GM23338 (cell line): Measurements from ENCODE around the gene CPSF4.

Experiments used
- CTCF ChIP-seq, 2 experiments: fragments of 200-600 bp in 1 of 2; sonication (generic) in 1 of 2; conservative IDR thresholded peaks; 2 replicates each; pipeline versions ENCODE4 v1.5.1 to v1.6.1; 2016 to 2017; ENCODE audit warnings: antibody characterized with exemption in 2 of 2, low read depth in 2 of 2, mild to moderate bottlenecking in 2 of 2, moderate library complexity in 1 of 2
- EZH2 ChIP-seq: fragments of 200-600 bp; sonication (generic); IDR thresholded peaks from one replicate; pipeline ENCODE4 v1.8.0; 2017; ENCODE audit warnings: antibody characterized with exemption, mild to moderate bottlenecking, low read depth; ENCODE audit not compliant: unreplicated experiment
- EZH2phosphoT487 ChIP-seq: fragments of 200-600 bp; sonication (generic); IDR thresholded peaks from one replicate; pipeline ENCODE4 v1.8.1; 2018; ENCODE audit warnings: antibody characterized with exemption; ENCODE audit not compliant: unreplicated experiment
- NANOG ChIP-seq: IDR thresholded peaks from 2 replicates; pipeline ENCODE4 v1.6.1; 2016; ENCODE audit warnings: antibody characterized with exemption, borderline replicate concordance
- POLR2AphosphoS5 ChIP-seq: IDR thresholded peaks from 2 replicates; pipeline ENCODE4 v1.6.1; 2016; ENCODE audit warnings: antibody characterized with exemption, low read depth
- REST ChIP-seq: IDR thresholded peaks from one replicate; pipeline ENCODE4 v1.6.1; 2018; ENCODE audit warnings: antibody characterized with exemption; ENCODE audit not compliant: unreplicated experiment
- ZNF331 ChIP-seq: fragments of 250-450 bp; sonication (Bioruptor Pico); IDR thresholded peaks from 2 replicates; pipeline ENCODE4 v1.5.0; 2020; ENCODE audit warnings: low read depth, mild to moderate bottlenecking, moderate library complexity

- no peak for TF ChIP-seq CTCF (conservative IDR thresholded peaks at IDR 0.05; ENCODE audit: low read depth in 2 of 2)
- no peak for TF ChIP-seq EZH2
- TF ChIP-seq REST: no peak
- no peak for TF ChIP-seq ZNF331
- no peak for TF ChIP-seq POLR2AphosphoS5
- no peak for TF ChIP-seq EZH2phosphoT487
- no peak for TF ChIP-seq NANOG
Measured at GRCh38 chr7:99440195-99440594, 1.5 kb downstream of the CPSF4 start.
